Measurements from ENCODE around the gene TMEM114.

TMEM114 gene

GRCh38 chr16:8551388-8552332, 38.7 kb downstream of the TMEM114 start:
- DNase-seq: no peak
- Mint-ChIP-seq H3K9me3 (peaks cover 6% of the 10 kb centered on the region), H3K4me1 (peaks cover 34% of the 10 kb centered on the region), H3K36me3 (ENCODE audit: low read depth) (no peaks in the 10 kb centered on the region), H3K27ac (no peak overlapping the region), H3K4me3 (no peak overlapping the region), H3K27me3 (ENCODE audit: low read depth, poor library complexity) (peaks cover 19% of the 10 kb centered on the region)
- no peak for TF ChIP-seq CTCF (IDR thresholded peaks at IDR 0.05)

GRCh38 chr16:8550728-8551387, 39.5 kb downstream of the TMEM114 start:
- Mint-ChIP-seq H3K9me3 (peaks cover 6% of the 10 kb centered on the region), H3K4me1 (peaks cover 30% of the 10 kb centered on the region), H3K36me3 (ENCODE audit: low read depth) (no peaks in the 10 kb centered on the region), H3K4me3 (no peak overlapping the region), H3K27ac (no peak overlapping the region), H3K27me3 (ENCODE audit: low read depth, poor library complexity) (peaks cover 11% of the 10 kb centered on the region)
- no peak for DNase-seq
- no peak for TF ChIP-seq CTCF (IDR thresholded peaks at IDR 0.05)

GRCh38 chr16:8549843-8550412, 40.4 kb downstream of the TMEM114 start:
- Mint-ChIP-seq H3K4me3 (no peak overlapping the region), H3K9me3 (peaks cover 6% of the 10 kb centered on the region), H3K36me3 (ENCODE audit: low read depth) (no peaks in the 10 kb centered on the region), H3K4me1 (peaks cover 30% of the 10 kb centered on the region), H3K27ac (no peak overlapping the region), H3K27me3 (ENCODE audit: low read depth, poor library complexity) (peaks cover 10% of the 10 kb centered on the region)
- no peak for TF ChIP-seq CTCF (IDR thresholded peaks at IDR 0.05)
- DNase-seq: no peak

- Mint-ChIP-seq H3K4me3 (no peak overlapping the region), H3K27ac (no peak overlapping the region), H3K9me3 (peaks cover 6% of the 10 kb centered on the region), H3K4me1 (peaks cover 22% of the 10 kb centered on the region), H3K27me3 (ENCODE audit: low read depth, poor library complexity) (peaks cover 10% of the 10 kb centered on the region), H3K36me3 (ENCODE audit: low read depth) (no peaks in the 10 kb centered on the region)
- no peak for TF ChIP-seq CTCF (IDR thresholded peaks at IDR 0.05)
- no peak for DNase-seq
These were observed 42.1 kb downstream of the TMEM114 start for GRCh38 chr16:8548166-8548565.

- DNase-seq: no peak
- Mint-ChIP-seq H3K9me3 (peaks cover 6% of the 10 kb centered on the region), H3K27me3 (ENCODE audit: low read depth, poor library complexity) (peaks cover 7% of the 10 kb centered on the region), H3K27ac (no peak overlapping the region), H3K4me1 (peaks cover 18% of the 10 kb centered on the region), H3K36me3 (ENCODE audit: low read depth) (no peaks in the 10 kb centered on the region), H3K4me3 (no peak overlapping the region)
- no peak for TF ChIP-seq CTCF (IDR thresholded peaks at IDR 0.05)
These were observed 42.5 kb downstream of the TMEM114 start for GRCh38 chr16:8547762-8548161.

All from nephron progenitor cell (in vitro differentiated cells).